Liver (tissue), 3 donors: ENCODE data around the gene OSBPL10.

Source experiments
- GABPA ChIP-seq, 2 donors: IDR thresholded peaks in 1 of 2; conservative IDR thresholded peaks in 1 of 2; 2 replicates each; pipeline ENCODE4 v1.6.1; 2016; ENCODE audit warnings: antibody characterized with exemption in 2 of 2, mild to moderate bottlenecking in 1 of 2, moderate library complexity in 1 of 2
- JUND ChIP-seq, 2 donors: IDR thresholded peaks; 2 replicates each; pipeline ENCODE4 v1.6.1; 2016; ENCODE audit warnings: antibody characterized with exemption in 2 of 2
- MAX ChIP-seq: IDR thresholded peaks from 2 replicates; pipeline ENCODE4 v1.6.1; 2016; ENCODE audit warnings: antibody characterized with exemption
- RAD21 ChIP-seq, 2 donors: IDR thresholded peaks; 2 replicates each; pipeline ENCODE4 v1.6.1; 2016; ENCODE audit warnings: antibody characterized with exemption in 2 of 2, mild to moderate bottlenecking in 2 of 2
- SP1 ChIP-seq: IDR thresholded peaks from 2 replicates; pipeline ENCODE4 v1.6.1; 2018; ENCODE audit warnings: antibody characterized with exemption, mild to moderate bottlenecking
- ZBTB33 ChIP-seq: IDR thresholded peaks from 2 replicates; pipeline ENCODE4 v1.6.1; 2016; ENCODE audit warnings: antibody characterized with exemption
- TF ChIP-seq, protein P1 (sequence below): fragments of 150-350 bp; IDR thresholded peaks from 2 replicates; pipeline ENCODE4 v1.5.1; 2017; ENCODE audit warnings: improper control_type of control experiment, low read depth, low read length; ENCODE audit not compliant: missing input control
- TF ChIP-seq, protein P2 (sequence below): IDR thresholded peaks from 2 replicates; pipeline ENCODE4 v1.6.1; 2016; ENCODE audit warnings: antibody characterized with exemption, mild to moderate bottlenecking
- donor health status: healthy.
- donor health status: healthy.

DNA sequence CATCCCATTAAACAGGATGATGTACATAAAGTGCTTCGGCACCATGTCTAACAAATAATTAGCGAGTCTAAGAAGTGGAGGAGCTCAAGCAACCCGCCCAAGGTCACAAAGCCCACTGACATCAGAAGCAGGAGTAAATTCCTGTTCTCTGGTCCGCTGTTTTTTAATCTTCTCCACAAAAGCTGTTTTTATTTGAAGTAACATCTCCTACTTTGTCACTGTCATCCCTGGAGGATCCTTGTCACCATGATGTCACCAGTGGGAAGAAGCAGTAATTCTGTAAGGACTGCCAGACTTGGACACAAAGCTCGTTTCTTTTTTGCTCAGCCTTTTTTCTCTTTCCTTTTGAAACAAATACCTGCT is 232.1 kb downstream of the OSBPL10 start:
- TF ChIP-seq, protein P1, sequence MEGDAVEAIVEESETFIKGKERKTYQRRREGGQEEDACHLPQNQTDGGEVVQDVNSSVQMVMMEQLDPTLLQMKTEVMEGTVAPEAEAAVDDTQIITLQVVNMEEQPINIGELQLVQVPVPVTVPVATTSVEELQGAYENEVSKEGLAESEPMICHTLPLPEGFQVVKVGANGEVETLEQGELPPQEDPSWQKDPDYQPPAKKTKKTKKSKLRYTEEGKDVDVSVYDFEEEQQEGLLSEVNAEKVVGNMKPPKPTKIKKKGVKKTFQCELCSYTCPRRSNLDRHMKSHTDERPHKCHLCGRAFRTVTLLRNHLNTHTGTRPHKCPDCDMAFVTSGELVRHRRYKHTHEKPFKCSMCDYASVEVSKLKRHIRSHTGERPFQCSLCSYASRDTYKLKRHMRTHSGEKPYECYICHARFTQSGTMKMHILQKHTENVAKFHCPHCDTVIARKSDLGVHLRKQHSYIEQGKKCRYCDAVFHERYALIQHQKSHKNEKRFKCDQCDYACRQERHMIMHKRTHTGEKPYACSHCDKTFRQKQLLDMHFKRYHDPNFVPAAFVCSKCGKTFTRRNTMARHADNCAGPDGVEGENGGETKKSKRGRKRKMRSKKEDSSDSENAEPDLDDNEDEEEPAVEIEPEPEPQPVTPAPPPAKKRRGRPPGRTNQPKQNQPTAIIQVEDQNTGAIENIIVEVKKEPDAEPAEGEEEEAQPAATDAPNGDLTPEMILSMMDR = no peak
- no peak for TF ChIP-seq SP1
- TF ChIP-seq, protein P2, sequence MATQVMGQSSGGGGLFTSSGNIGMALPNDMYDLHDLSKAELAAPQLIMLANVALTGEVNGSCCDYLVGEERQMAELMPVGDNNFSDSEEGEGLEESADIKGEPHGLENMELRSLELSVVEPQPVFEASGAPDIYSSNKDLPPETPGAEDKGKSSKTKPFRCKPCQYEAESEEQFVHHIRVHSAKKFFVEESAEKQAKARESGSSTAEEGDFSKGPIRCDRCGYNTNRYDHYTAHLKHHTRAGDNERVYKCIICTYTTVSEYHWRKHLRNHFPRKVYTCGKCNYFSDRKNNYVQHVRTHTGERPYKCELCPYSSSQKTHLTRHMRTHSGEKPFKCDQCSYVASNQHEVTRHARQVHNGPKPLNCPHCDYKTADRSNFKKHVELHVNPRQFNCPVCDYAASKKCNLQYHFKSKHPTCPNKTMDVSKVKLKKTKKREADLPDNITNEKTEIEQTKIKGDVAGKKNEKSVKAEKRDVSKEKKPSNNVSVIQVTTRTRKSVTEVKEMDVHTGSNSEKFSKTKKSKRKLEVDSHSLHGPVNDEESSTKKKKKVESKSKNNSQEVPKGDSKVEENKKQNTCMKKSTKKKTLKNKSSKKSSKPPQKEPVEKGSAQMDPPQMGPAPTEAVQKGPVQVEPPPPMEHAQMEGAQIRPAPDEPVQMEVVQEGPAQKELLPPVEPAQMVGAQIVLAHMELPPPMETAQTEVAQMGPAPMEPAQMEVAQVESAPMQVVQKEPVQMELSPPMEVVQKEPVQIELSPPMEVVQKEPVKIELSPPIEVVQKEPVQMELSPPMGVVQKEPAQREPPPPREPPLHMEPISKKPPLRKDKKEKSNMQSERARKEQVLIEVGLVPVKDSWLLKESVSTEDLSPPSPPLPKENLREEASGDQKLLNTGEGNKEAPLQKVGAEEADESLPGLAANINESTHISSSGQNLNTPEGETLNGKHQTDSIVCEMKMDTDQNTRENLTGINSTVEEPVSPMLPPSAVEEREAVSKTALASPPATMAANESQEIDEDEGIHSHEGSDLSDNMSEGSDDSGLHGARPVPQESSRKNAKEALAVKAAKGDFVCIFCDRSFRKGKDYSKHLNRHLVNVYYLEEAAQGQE = no peak
- TF ChIP-seq MAX = no peak
- no peak for TF ChIP-seq GABPA (IDR thresholded peaks at IDR 0.05 in 1 of 2, conservative IDR thresholded peaks at IDR 0.05 in 1 of 2)
- no peak for TF ChIP-seq RAD21 (IDR thresholded peaks at IDR 0.05)
- no peak for TF ChIP-seq JUND (IDR thresholded peaks at IDR 0.05)
- no peak for TF ChIP-seq ZBTB33
